Measurements from ENCODE around the gene GTSE1.

The GTSE1 gene

DNA sequence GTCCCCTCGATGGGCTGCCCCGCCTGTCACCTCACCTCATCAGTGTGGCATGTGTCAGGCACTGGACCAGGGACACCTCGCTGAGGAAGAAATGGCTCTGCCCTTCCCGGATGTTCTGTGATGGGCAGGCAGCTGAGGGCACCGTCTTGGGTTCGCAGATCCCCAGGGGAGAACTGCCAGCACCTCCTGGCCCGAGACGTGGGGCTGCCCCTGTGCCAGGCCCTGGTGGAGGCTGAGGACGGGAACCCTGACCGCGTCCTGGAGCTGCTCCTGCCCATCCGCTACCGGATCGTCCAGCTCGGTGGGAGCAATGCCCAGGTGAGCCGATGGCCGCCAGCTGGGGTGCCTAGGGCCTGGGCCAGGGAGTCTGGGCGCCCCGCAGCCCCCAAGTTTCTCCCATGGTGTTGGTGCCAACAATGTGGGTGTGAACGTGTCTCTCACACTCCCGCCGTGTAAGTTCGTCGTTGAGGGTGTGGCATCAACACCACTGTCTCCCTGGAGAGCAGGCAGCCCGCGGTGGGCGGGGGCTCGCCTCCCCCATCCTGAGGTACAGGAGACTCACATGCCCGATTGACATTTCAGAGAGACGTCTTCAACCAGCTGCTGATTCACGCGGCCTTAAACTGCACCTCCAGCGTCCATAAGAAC lies 7.3 kb upstream of the GTSE1 start:
- DNase-seq (ENCODE audit: low spot score), result no peak
- in situ Hi-C loops (cut with MboI; ENCODE audit: low pct_unique_long_range_greater_than_20kb, low sequenced_read_pairs, unreplicated experiment), result no loop called here
- TF ChIP-seq, protein P1, sequence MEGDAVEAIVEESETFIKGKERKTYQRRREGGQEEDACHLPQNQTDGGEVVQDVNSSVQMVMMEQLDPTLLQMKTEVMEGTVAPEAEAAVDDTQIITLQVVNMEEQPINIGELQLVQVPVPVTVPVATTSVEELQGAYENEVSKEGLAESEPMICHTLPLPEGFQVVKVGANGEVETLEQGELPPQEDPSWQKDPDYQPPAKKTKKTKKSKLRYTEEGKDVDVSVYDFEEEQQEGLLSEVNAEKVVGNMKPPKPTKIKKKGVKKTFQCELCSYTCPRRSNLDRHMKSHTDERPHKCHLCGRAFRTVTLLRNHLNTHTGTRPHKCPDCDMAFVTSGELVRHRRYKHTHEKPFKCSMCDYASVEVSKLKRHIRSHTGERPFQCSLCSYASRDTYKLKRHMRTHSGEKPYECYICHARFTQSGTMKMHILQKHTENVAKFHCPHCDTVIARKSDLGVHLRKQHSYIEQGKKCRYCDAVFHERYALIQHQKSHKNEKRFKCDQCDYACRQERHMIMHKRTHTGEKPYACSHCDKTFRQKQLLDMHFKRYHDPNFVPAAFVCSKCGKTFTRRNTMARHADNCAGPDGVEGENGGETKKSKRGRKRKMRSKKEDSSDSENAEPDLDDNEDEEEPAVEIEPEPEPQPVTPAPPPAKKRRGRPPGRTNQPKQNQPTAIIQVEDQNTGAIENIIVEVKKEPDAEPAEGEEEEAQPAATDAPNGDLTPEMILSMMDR (IDR thresholded peaks at IDR 0.05; ENCODE audit: extremely low read depth, insufficient read depth, missing control alignments), result no peak

DNA sequence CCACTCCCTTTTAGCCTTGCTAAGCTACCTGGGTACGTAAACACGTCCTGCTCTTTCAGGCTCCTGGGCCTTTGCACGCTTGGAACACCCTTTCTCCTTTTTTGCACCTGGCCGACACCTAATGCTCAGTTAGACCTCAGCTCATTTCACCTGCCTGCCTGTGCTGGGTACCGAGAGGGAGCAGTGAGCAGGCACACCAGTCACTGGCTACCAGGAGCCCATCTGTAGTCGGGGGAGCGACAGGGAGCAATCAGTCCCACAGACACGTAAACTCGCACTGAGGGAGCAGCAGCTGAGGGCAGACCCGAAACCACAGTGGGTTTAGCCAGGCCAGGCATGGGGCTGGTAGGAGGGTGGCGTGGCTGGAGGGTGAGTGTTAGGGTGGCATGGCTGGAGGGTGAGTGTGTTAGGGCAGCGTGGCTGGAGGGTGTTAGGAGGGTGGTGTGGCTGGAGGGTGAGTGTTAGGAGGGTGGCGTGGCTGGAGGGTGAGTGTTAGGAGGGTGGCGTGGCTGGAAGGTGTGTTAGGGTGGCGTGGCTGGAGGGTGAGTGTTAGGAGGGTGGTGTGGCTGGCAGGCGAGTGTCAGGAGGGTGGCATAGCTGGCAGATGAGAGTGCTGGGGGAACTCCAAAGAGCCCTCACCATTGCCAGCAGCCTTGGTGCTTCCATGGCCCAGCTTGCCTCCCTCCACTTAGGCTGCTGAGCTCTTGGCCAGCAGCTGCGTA lies 6.4 kb upstream of the GTSE1 start:
- in situ Hi-C loops (cut with MboI; ENCODE audit: low pct_unique_long_range_greater_than_20kb, low sequenced_read_pairs, unreplicated experiment), result no loop called here
- no peak for DNase-seq (ENCODE audit: low spot score)
- TF ChIP-seq, protein P1 (IDR thresholded peaks at IDR 0.05; ENCODE audit: extremely low read depth, insufficient read depth, missing control alignments), result no peak

DNA sequence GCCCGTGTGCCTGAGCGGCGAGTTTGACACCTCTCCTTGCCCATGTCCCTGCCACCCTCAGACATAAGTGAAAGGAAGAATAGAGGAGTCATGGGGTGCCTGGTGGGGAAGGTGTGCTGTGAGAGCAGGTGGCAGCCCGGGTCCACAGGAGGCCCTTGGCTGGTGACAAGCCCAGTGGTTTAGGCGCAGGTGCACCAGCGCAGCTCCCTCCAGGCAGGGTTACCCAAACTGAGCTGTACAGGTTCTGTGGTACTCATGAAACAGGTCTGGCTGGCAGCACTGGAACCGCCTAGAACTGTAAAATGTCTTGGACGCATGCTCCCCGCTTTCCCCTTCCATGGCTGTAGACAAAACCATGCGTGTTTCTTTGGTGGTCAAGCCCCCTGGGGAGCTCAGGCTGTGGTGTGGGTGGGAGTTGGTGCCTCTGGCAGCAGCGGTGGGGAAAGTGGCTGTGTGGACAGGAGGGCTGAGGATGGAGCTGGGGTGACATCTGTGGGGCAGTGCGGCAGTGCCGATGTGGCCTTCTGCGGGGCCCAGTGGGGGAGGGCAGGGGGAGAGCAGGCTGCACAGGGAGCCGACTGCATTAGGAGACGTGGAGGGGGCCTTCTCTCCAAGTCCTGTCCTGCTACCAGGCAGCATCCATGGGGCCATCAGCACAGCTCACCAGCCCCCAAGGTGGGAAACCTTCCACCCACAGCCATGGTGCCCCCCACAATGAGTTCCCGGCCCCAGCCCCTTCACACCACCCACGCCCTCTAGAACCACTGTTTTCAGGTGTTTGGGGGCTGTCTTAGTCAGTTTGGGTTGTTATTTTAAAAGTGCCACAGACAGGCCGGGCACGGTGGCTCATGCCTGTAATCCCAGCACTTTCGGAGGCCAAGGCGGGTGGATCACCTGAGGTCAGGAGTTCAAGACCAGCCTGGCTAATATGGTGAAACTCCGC lies 5.6 kb upstream of the GTSE1 start:
- TF ChIP-seq, protein P1 (IDR thresholded peaks at IDR 0.05; ENCODE audit: extremely low read depth, insufficient read depth, missing control alignments), result no peak
- DNase-seq (ENCODE audit: low spot score), result no peak
- in situ Hi-C loops (cut with MboI; ENCODE audit: low pct_unique_long_range_greater_than_20kb, low sequenced_read_pairs, unreplicated experiment), result no loop called here

- TF ChIP-seq, protein P1 (IDR thresholded peaks at IDR 0.05; ENCODE audit: extremely low read depth, insufficient read depth, missing control alignments), result no peak
Measured at GRCh38 chr22:46292173-46292572, 4.5 kb upstream of the GTSE1 start.

GRCh38 chr22:46292732-46293131 lies 3.9 kb upstream of the GTSE1 start:
- TF ChIP-seq, protein P1 (IDR thresholded peaks at IDR 0.05; ENCODE audit: extremely low read depth, insufficient read depth, missing control alignments), result no peak
- in situ Hi-C loops (cut with MboI; ENCODE audit: low pct_unique_long_range_greater_than_20kb, low sequenced_read_pairs, unreplicated experiment), result no loop called here
- no peak for DNase-seq (ENCODE audit: low spot score)

More at GRCh38 chr22:46292173-46292572, 4.5 kb upstream of the GTSE1 start:
- in situ Hi-C loops (cut with MboI; ENCODE audit: low pct_unique_long_range_greater_than_20kb, low sequenced_read_pairs, unreplicated experiment), result no loop called here
- no peak for DNase-seq (ENCODE audit: low spot score)

GRCh38 chr22:46293577-46294260 lies 3.0 kb upstream of the GTSE1 start:
- DNase-seq (ENCODE audit: low spot score), result no peak
- TF ChIP-seq, protein P1 (IDR thresholded peaks at IDR 0.05; ENCODE audit: extremely low read depth, insufficient read depth, missing control alignments), result no peak
- in situ Hi-C loops (cut with MboI; ENCODE audit: low pct_unique_long_range_greater_than_20kb, low sequenced_read_pairs, unreplicated experiment), result no loop called here

All from GM13977 (cell line).